Measurements from ENCODE around the gene ACADSB. TPM values are rescaled to one million over a fixed set of nuclear protein-coding genes. Genes with fewer than 3 reads are reported as not detected.

The ACADSB gene
- total RNA-seq, 1 donor: 9.4 TPM

GRCh38 chr10:123092635-123093414, 84.0 kb downstream of the ACADSB start:
- H4K20me1 ChIP-seq (ENCODE audit: insufficient read depth, low read length): no peaks in the 10 kb centered on the region
- H3K9me3 ChIP-seq (ENCODE audit: low read depth, low read length): no peaks in the 10 kb centered on the region
- no peaks in the 10 kb centered on the region for H3K4me1 ChIP-seq (ENCODE audit: insufficient read depth, low read length)
- no peak overlapping the region for H3K27ac ChIP-seq (ENCODE audit: low read depth, low read length)
- no peaks in the 10 kb centered on the region for H3K27me3 ChIP-seq (ENCODE audit: insufficient read depth, low read length)
- H3K4me3 ChIP-seq (ENCODE audit: insufficient read depth, low read length): no peak overlapping the region
- H3K4me2 ChIP-seq (ENCODE audit: insufficient read depth, low read length): no peak overlapping the region
- no peaks in the 10 kb centered on the region for H3K79me2 ChIP-seq (ENCODE audit: insufficient read depth, low read length)
- TF ChIP-seq CTCF (IDR thresholded peaks at IDR 0.05; ENCODE audit: extremely low read depth, low read depth, low read length): no peak
- no peak overlapping the region for H2AFZ ChIP-seq (ENCODE audit: low read length)
- DNase-seq (ENCODE audit: insufficient read length, low spot score, missing footprints): no peak
- H3K36me3 ChIP-seq (ENCODE audit: insufficient read depth, low read length): no peaks in the 10 kb centered on the region

DNA sequence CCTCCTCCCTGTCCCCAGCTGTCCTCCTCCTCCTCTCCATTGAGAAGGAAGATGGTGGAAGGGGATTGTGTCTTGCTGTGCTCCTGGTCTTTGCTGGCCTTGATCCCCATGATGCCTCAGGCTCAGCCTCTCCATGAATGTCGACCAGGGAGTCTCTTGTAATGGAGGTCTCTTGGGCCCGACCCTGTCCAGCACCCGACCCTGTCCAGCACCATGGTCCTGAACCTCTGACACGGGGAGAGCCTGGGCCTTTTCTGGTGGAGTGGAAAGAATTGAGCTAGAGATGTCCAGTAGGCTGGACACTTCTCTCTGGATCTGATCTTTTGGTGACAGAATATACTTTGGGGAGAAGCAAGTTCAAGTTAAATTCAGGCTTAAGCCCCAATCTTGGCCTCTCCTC, 84.7 kb downstream of the ACADSB start:
- TF ChIP-seq CTCF (IDR thresholded peaks at IDR 0.05; ENCODE audit: extremely low read depth, low read depth, low read length): no peak
- Histone ChIP-seq H3K9me3 (ENCODE audit: low read depth, low read length) (no peaks in the 10 kb centered on the region), H3K4me1 (ENCODE audit: insufficient read depth, low read length) (no peaks in the 10 kb centered on the region), H3K27ac (ENCODE audit: low read depth, low read length) (no peak overlapping the region), H4K20me1 (ENCODE audit: insufficient read depth, low read length) (no peaks in the 10 kb centered on the region), H3K4me3 (ENCODE audit: insufficient read depth, low read length) (no peak overlapping the region), H3K79me2 (ENCODE audit: insufficient read depth, low read length) (no peaks in the 10 kb centered on the region), H3K27me3 (ENCODE audit: insufficient read depth, low read length) (no peaks in the 10 kb centered on the region), H2AFZ (ENCODE audit: low read length) (no peak overlapping the region), H3K4me2 (ENCODE audit: insufficient read depth, low read length) (no peak overlapping the region), H3K36me3 (ENCODE audit: insufficient read depth, low read length) (no peaks in the 10 kb centered on the region)
- DNase-seq (ENCODE audit: insufficient read length, low spot score, missing footprints): no peak

DNA sequence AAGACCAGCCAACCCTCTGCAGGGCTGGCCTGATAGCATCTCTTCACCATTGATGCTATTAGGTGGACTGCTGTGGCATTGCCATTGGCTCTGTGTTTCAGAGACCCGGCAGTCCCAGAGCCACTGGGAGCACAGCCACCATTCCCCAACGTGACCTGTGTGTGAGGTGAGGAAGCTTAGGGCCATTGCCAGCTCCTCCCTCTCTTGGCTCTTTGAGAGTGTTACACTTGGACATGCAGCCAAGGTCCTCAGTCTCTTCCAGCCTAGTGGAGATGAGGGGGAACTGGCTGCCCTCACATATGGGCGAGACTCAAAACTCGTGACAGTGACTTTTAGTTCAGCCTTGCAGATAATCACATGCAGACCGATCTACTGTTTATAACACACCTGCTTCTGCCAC, 87.6 kb downstream of the ACADSB start:
- Histone ChIP-seq H4K20me1 (ENCODE audit: insufficient read depth, low read length) (no peaks in the 10 kb centered on the region), H3K79me2 (ENCODE audit: insufficient read depth, low read length) (no peaks in the 10 kb centered on the region), H3K4me2 (ENCODE audit: insufficient read depth, low read length) (no peak overlapping the region), H3K4me3 (ENCODE audit: insufficient read depth, low read length) (no peak overlapping the region), H3K27ac (ENCODE audit: low read depth, low read length) (no peak overlapping the region), H3K36me3 (ENCODE audit: insufficient read depth, low read length) (no peaks in the 10 kb centered on the region), H3K4me1 (ENCODE audit: insufficient read depth, low read length) (no peaks in the 10 kb centered on the region), H2AFZ (ENCODE audit: low read length) (no peak overlapping the region), H3K27me3 (ENCODE audit: insufficient read depth, low read length) (no peaks in the 10 kb centered on the region), H3K9me3 (ENCODE audit: low read depth, low read length) (no peaks in the 10 kb centered on the region)
- TF ChIP-seq CTCF (IDR thresholded peaks at IDR 0.05; ENCODE audit: extremely low read depth, low read depth, low read length): no peak
- peak; percentile 49 for DNase-seq (ENCODE audit: insufficient read length, low spot score, missing footprints)

GRCh38 chr10:123097039-123097438, 88.2 kb downstream of the ACADSB start:
- DNase-seq (ENCODE audit: insufficient read length, low spot score, missing footprints): no peak
- Histone ChIP-seq H3K9me3 (ENCODE audit: low read depth, low read length) (no peaks in the 10 kb centered on the region), H3K4me2 (ENCODE audit: insufficient read depth, low read length) (no peak overlapping the region), H2AFZ (ENCODE audit: low read length) (no peak overlapping the region), H3K36me3 (ENCODE audit: insufficient read depth, low read length) (no peaks in the 10 kb centered on the region), H3K4me1 (ENCODE audit: insufficient read depth, low read length) (no peaks in the 10 kb centered on the region), H3K27ac (ENCODE audit: low read depth, low read length) (no peak overlapping the region), H4K20me1 (ENCODE audit: insufficient read depth, low read length) (no peaks in the 10 kb centered on the region), H3K79me2 (ENCODE audit: insufficient read depth, low read length) (no peaks in the 10 kb centered on the region), H3K4me3 (ENCODE audit: insufficient read depth, low read length) (no peak overlapping the region), H3K27me3 (ENCODE audit: insufficient read depth, low read length) (no peaks in the 10 kb centered on the region)
- TF ChIP-seq CTCF (IDR thresholded peaks at IDR 0.05; ENCODE audit: extremely low read depth, low read depth, low read length): no peak
